Endothelial cell (in vitro differentiated cells): ENCODE results near the gene KSR2. TPM values are rescaled to one million over a fixed set of nuclear protein-coding genes. Genes with fewer than 3 reads are reported as not detected.

ENCODE experiments used
- DNase-seq: peaks from one replicate; pipeline ENCODE4 v3.0.0; 2021; ENCODE audit warnings: low spot score
- H3K27ac Mint-ChIP-seq: one replicate; pipeline ENCODE4 v1.8.0; 2021; ENCODE audit warnings: mixed read lengths, inconsistent platforms; ENCODE audit not compliant: unreplicated experiment
- H3K27me3 Mint-ChIP-seq: one replicate; pipeline ENCODE4 v1.8.0; 2021; ENCODE audit warnings: mild to moderate bottlenecking, moderate library complexity, mixed read lengths, inconsistent platforms; ENCODE audit not compliant: unreplicated experiment
- H3K36me3 Mint-ChIP-seq: one replicate; pipeline ENCODE4 v1.8.0; 2021; ENCODE audit warnings: mild to moderate bottlenecking, low read depth, mixed read lengths, inconsistent platforms; ENCODE audit not compliant: unreplicated experiment
- H3K4me1 Mint-ChIP-seq: one replicate; pipeline ENCODE4 v1.8.0; 2021; ENCODE audit warnings: mild to moderate bottlenecking, mixed read lengths, inconsistent platforms; ENCODE audit not compliant: unreplicated experiment
- H3K4me3 Mint-ChIP-seq: one replicate; pipeline ENCODE4 v1.8.0; 2021; ENCODE audit warnings: mild to moderate bottlenecking, mixed read lengths, inconsistent platforms; ENCODE audit not compliant: unreplicated experiment
- H3K9me3 Mint-ChIP-seq: one replicate; pipeline ENCODE4 v1.8.0; 2021; ENCODE audit warnings: mixed read lengths, inconsistent platforms; ENCODE audit not compliant: unreplicated experiment
- total RNA-seq: library from RNA; stranded (reverse); fragmentation: NEBNext Ultra II Directional; extraction: Animal tissue kit (Norgen Biotek cat#: 25700); gene quantifications from one replicate; pipeline ENCODE4 v1.2.1, GENCODE V29; 2021; ENCODE audit not compliant: unreplicated experiment
- TF ChIP-seq, protein P1 (sequence below): fragments of 200-600 bp; sonication (generic); IDR thresholded peaks from one replicate; pipeline ENCODE4 v1.5.0; 2021; ENCODE audit warnings: antibody characterized with exemption; ENCODE audit not compliant: unreplicated experiment

The KSR2 gene
- total RNA-seq, 1 donor from 2014 or later = 0.05 TPM

GRCh38 chr12:117684471-117684870, 284.3 kb downstream of the KSR2 start:
- H3K27me3 Mint-ChIP-seq = peaks cover 2% of the 10 kb centered on the region
- H3K4me3 Mint-ChIP-seq = no peak overlapping the region
- H3K9me3 Mint-ChIP-seq = no peaks in the 10 kb centered on the region
- no peaks in the 10 kb centered on the region for H3K4me1 Mint-ChIP-seq
- H3K27ac Mint-ChIP-seq = no peak overlapping the region
- H3K36me3 Mint-ChIP-seq = no peaks in the 10 kb centered on the region
- no peak for DNase-seq
- TF ChIP-seq, protein P1, sequence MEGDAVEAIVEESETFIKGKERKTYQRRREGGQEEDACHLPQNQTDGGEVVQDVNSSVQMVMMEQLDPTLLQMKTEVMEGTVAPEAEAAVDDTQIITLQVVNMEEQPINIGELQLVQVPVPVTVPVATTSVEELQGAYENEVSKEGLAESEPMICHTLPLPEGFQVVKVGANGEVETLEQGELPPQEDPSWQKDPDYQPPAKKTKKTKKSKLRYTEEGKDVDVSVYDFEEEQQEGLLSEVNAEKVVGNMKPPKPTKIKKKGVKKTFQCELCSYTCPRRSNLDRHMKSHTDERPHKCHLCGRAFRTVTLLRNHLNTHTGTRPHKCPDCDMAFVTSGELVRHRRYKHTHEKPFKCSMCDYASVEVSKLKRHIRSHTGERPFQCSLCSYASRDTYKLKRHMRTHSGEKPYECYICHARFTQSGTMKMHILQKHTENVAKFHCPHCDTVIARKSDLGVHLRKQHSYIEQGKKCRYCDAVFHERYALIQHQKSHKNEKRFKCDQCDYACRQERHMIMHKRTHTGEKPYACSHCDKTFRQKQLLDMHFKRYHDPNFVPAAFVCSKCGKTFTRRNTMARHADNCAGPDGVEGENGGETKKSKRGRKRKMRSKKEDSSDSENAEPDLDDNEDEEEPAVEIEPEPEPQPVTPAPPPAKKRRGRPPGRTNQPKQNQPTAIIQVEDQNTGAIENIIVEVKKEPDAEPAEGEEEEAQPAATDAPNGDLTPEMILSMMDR = no peak

DNA sequence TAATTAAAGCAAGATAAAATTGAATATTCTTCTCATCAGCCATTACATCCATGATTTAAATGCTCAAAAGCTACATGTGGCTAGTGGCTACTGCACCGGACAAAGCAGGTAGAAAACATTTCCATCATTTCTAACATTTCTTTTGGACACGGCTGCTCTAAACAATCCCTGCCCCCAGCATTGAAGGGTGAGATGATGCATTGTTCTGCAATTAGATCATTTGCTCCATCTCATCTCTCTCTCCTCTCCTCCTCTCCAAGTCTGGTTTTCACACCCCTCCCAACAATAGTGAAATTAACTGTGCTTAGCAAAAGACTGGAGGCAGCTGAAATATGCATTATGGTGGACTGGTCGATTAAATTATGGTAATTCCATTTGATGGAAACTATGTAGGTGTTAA, 288.5 kb downstream of the KSR2 start:
- no peaks in the 10 kb centered on the region for H3K4me1 Mint-ChIP-seq
- H3K36me3 Mint-ChIP-seq = no peaks in the 10 kb centered on the region
- no peak overlapping the region for H3K4me3 Mint-ChIP-seq
- no peaks in the 10 kb centered on the region for H3K9me3 Mint-ChIP-seq
- H3K27ac Mint-ChIP-seq = no peak overlapping the region
- TF ChIP-seq, protein P1 = no peak
- H3K27me3 Mint-ChIP-seq = peaks cover 2% of the 10 kb centered on the region
- no peak for DNase-seq

- no peak for DNase-seq
- no peak overlapping the region for H3K4me3 Mint-ChIP-seq
- no peak overlapping the region for H3K27ac Mint-ChIP-seq
- no peaks in the 10 kb centered on the region for H3K4me1 Mint-ChIP-seq
- H3K9me3 Mint-ChIP-seq = no peaks in the 10 kb centered on the region
- TF ChIP-seq, protein P1 = no peak
- no peaks in the 10 kb centered on the region for H3K36me3 Mint-ChIP-seq
- H3K27me3 Mint-ChIP-seq = peaks cover 4% of the 10 kb centered on the region
Observed at GRCh38 chr12:117679776-117680175, 289.0 kb downstream of the KSR2 start.

- H3K36me3 Mint-ChIP-seq = no peaks in the 10 kb centered on the region
- no peaks in the 10 kb centered on the region for H3K9me3 Mint-ChIP-seq
- H3K27me3 Mint-ChIP-seq = peaks cover 4% of the 10 kb centered on the region
- no peak overlapping the region for H3K4me3 Mint-ChIP-seq
- H3K4me1 Mint-ChIP-seq = no peaks in the 10 kb centered on the region
- TF ChIP-seq, protein P1 = no peak
- no peak for DNase-seq
- no peak overlapping the region for H3K27ac Mint-ChIP-seq
Observed at GRCh38 chr12:117674763-117675162, 294.0 kb downstream of the KSR2 start.

DNA sequence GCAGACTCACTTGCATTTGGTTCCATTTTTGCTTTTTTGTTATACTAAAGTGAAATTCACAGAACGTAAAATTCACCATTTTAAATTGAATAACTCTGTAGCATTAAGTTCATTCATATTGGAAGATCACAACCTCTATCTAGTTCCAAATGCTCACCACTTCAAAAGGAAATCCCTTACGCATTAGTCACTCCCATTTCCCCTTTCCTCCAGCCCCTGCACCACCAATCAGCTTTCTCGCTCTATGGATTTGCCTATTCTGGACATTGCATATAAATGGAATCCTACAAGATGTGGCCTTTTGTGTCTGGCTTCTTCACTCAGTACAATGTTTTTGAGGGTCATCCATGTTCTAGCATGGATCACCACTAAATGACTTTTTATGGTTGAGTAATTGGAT, 294.5 kb downstream of the KSR2 start:
- Mint-ChIP-seq H3K27ac (no peak overlapping the region), H3K4me1 (no peaks in the 10 kb centered on the region), H3K4me3 (no peak overlapping the region), H3K27me3 (peaks cover 4% of the 10 kb centered on the region), H3K9me3 (no peaks in the 10 kb centered on the region), H3K36me3 (no peaks in the 10 kb centered on the region)
- DNase-seq = no peak
- TF ChIP-seq, protein P1 = no peak
